ENCODE measurements around the gene DAZAP1.
"Not testable (repeated sequence)": the region's sequence is repeated elsewhere in the genome, so short reads cannot be mapped to it uniquely, and the experiment has no call there.

DAZAP1 gene

DNA sequence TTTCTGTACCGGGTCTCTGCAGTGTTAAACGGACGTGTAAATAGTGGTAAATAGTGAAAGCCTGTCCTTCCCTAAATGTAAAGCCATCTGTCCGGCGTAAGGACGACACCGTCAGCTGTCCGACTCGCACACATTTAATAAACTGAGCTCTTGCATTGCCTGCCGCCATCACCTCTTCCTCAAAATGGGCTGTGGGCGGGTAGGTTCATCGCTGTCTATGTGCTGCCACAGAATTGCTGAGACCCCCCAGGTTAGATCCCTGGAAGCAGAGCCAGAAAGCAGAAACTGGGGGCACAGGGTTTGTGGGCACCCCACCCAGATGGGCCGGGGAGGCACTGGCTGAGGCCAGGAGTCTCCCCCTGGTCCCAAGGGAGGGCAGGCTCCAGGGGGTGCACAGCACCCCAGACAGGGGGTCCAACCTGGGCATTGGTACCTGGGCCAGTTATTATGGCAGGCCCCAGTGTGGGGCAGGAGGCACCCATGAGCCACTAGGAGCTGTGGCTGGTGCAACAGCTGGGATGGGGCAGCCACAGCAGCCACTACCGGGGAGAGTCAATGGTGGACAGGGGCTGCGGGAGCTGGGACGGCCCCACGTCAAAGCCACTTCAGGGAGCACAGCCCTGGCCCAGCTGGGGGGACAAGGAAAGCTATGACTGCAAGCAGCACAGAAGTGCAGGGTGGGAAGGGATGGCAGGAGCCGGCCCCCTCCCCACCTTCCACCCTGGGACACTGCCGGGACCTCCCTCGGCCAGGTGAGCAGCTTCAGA, 65.9 kb downstream of the DAZAP1 start:
- no peak for DNase-seq (ENCODE audit: low spot score)

DNA sequence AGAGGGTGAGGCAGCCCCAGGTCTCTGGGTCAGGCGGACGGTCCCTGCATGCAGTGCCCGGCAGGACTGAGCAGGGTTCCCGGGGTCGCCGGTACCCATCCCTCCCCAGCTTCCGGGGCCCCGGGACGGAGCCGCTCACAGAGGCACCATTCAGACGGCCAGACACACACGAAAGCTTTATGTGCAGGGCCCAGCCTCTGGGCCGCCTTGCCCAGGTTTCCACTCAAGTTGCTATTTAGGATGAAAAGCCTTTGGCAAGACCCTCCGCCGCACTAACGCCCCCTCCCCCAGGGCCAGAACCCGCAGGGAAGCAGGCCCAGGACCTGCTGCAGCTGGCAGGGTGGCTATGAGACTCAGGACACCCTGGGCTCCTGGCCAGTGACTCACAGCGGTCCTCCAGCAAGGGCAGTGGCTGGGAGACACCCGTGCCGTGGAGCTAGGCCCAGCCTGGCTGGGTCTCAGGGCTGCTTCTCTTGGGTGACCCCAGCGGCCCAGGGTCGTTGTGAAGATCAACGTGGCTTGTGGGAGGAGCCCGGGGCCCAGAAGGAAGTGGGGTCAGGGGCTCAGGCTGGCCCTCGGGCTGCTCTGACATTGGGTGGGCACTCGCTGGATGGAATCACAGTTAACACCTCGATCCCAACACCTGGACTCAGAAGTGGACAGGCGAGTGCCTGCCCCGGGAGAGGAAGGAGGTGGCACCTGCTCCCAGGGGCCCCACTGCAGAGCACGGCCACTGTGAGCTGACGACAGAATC, 66.8 kb downstream of the DAZAP1 start:
- no peak for DNase-seq (ENCODE audit: low spot score)

DNA sequence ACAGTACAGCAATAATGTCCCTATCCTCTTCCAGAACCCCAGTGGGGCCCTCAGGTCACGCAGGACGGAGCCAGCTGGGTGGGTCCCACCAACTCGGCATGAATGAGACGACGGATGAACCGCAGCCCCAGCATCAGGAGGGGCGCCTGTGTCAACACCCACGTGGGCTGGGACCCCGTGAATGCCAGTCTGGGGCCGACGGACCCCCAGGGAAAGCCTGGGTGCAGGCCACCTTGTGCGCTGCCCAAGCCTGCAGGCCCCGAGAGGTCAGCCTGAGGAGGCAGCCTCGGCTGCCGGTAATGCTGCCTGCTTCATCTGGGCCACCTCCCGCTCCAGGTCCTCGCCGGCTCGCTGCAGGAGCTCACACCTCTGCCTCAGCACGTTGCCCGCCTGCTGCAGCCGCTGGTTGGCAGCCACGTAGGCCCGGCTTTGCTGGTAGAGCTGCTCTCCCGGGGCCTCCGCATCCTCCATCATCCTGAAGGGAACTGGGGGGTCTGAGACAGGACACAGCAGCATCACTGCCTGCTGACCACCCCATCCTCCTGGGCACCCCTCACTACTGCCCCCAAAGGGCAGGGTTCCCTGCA, 67.5 kb downstream of the DAZAP1 start:
- no peak for DNase-seq (ENCODE audit: low spot score)

DNA sequence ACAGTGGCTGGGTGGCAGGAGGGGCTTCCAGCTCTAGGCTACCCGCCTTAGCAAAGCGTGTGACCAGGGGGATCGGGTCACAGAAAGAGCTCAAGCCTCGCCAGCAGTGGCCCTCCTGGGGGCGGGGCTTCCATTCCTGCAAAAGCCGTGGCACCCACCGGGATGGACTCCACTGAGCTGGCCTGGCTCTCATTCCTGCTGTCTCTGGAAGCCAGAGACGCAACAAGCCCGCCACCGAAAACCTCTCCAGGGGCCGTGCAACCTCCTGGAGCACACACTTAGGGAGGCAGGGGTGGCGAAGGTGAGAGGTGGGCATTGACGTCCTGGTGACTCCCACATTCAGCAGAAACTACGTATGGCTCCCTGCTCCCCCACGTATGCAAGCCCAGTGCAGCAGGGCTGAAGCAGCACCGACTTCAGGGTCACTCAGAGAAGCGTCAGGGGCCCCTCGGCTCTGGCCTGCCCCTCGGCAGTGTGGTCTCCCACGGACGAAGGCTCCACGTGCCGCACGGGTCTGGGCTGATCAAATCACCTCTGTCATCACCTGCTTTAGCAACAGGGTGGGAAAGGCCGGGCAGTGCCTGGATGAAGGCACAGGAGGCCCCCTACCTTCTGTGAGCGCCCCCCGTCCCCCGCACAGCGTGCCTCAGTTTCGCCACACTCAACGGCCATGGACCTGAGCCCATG, 68.5 kb downstream of the DAZAP1 start:
- DNase-seq (ENCODE audit: low spot score) = no peak

DNA sequence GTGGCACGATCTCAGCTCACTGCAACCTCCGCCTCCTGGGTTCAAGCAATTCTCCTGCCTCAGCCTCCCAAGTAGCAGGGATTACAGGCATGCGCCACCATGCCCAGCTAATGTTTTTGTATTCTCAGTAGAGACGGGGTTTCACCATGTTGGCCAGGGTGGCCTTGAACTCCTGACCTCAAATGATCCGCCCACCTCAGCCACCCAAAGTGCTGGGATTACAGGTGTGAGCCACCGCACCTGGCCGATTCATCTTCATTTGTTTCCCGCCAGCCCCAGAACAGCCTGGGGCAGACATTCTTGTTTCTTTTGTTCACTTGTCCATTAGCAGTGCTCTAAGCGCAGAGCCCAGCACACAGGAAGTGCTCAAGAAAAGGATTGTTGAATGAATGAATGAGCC, 69.7 kb downstream of the DAZAP1 start:
- DNase-seq (ENCODE audit: low spot score) = not testable (repeated sequence)

DNA sequence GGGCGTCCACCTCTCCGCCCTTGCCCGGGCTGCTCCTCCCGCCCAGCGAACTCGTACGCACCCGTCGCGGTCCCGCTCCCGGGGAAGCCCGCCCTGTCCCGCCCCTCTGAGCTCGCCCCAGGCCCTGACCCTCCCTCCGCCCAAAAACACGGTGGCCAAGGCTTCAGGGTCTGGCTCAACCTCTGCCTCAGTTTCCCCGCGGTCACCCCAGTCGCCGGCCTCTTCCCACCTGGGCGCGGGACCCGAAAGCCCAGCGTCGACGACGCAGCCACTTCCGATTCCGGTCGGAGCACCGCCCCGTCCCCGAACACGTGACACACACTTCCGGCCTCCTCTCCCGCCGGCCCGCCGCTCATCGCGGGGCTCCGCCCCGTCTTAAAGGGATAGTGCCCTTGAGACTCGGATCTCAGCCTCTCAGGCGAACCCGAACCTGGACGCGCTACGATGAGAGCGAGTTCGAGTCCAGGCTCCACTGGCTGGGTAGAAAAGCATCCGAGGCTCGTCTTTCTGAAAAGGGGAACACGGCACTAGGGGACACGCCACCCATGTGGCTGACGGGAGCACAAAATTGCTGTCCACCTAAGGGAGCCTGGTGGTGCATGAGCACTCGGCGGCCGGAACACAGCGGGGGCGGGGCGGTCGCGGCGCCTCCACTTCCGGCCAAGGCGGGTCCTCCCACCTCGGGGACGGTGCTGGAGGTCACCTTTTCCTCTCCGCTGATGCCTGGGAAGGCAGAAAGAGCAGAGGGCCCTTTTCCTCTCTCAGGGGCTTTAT, 71.7 kb downstream of the DAZAP1 start, which contains the start of gene C19orf25:
C19orf25 (minus strand) TSS at position 282 of the 774 bp plus-strand sequence. CDS start 312 bp downstream, outside the sequence.
- peak; percentile 97 for DNase-seq (ENCODE audit: low spot score)

DNA sequence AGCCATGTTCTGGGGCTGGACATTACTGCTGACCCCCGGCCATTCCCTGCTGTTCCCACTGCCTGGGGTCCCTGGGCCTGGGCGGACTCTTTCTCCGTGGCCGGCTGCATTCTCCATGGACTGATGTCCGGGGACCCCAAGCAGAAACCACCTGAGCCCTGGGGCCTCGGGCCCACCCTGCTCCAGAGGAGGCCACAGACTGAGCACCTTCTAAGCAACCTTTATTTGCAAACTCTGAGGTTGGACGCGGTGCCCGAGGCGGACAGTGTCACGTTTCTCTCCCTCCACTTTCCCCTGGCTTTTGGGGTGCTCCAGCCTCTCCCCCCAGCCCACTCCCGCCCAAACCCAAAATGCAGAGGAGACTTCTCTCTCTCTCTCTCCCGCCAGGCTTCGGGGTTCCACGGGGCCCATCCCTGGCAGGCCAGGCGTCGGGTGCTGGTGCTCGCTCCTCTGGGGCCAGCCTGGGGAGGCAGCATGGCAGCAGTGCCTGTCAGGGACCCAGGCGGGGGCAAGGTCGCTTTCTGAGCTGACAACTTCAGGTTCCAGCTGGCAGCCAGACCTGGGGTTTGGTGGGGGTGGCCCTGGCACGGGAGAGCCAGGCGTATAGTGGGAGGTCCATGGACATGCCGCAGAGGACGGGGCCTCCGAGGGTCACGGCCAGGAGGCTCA, 74.0 kb downstream of the DAZAP1 start:
- no peak for DNase-seq (ENCODE audit: low spot score)

DNA sequence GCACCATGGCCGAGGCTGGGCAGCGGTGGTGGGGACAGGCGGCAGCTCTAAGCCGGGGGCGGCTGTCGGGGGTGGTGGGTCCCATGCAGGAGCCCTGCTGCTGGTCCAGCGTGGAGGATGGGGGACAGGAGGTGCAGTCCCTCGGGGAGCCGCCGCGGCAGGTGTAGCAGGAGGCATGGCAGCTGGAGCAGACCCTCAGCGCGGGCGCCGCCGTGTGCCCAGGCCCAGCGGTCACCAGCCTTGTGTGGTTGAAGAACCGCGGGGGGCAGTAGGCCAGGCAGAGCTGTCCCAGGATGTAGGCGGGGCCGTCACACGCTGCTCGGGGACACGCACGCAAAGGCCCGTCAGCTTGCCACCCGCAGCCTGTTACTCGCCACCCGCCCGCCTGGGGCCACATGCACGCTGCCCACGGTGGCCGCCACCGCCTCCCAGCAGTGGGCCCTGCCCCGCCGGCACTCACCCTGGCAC, 74.5 kb downstream of the DAZAP1 start:
- no peak for DNase-seq (ENCODE audit: low spot score)

DNA sequence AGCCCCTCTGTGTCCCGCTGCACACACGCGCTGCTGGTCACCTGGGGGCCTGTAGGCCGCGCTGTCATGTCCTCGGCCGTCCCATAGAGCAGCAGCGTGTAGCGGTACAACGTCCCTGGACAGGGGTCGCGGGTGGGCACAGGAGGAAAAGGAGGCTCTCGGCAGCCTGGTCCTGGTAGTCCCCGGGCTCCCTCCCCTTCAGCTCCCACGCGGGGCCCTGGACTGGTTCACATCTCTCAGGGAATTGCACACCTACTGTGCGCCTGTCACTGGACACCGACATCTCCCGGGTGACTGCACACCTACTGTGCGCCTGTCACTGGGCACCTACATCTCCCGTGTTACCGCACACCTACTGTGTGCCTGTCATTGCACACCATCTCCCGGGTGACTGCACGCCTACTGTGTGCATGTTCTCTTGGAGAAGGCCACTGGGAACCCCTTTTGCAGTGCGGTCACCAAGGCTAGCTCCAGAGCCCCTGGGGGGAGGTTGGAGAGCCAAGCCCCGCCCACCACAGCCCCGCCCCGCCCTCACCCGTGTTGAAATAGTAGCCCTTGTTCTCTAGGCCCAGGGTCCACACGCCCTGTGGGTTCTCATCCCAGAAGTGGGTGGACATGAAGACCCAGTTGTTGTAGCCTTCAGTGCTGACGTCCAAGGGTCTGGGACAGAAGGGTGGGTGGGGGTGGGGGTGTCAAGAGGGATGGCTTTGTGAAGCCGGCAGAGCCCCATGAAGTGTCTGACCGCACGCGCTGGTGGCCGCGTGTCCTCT, 75.2 kb downstream of the DAZAP1 start:
- DNase-seq (ENCODE audit: low spot score) = no peak

DNA sequence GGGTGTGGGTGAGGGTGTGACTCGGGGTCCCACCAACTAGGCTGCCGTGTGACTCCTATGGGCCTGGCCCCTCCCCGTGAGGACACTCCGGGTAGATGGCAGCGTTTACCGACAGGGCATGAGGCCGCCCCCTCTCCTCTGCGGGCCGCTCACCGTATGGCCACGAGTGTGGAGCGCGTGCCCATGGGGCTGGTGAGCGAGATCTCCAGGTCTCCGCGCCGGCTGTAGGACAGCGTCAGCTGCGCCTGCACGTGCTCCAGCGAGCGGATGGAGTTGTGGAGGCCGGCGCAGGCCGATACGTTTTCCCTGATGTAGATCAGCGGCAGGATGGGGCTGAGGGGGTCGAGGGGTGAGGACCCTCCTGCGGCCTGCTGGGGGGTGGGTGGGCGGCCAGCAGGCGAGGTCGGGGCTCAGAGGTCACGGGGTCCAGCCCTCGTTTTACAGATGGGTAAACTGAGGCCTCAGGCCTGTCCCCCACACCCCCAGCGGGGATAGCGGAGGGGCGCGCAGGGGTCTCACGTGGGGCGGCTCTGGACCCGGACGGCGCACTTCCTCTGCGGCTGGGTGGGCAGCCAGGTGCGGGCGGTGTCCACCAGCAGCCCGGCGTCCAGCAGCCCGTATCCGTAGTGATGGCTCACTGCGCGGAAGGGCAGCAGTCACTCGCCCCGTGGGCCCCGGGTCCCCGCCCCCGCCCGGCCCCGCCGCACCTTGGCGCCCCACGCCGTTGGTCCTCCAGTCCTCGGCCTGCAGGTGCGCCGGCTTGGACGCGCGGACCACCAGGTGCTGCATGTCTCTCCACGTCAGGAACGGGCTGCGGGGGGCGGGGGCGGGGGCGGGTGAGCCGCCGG, 76.0 kb downstream of the DAZAP1 start:
- DNase-seq (ENCODE audit: low spot score) = no peak

DNA sequence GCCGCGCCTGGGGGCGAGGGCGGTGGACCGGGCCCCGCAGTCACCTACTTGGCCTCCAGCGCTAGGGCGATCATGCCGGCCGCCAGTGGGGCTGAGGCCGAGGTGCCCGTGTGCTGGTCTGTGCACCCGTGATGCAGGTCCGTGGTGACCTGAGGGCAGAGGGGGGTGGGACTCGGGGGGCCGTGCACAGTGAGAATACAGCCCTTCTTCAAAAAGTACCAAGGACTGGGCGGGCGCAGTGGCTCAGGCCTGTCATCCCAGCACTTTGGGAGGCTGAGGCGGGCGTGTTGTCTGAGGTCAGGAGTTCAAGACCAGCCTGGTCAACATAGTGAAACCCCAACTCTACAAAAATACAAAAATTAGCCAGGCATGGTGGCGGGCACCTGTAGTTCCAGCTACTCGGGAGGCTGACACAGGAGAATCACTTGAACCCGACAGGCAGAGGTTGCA, 76.6 kb downstream of the DAZAP1 start:
- DNase-seq (ENCODE audit: low spot score) = no peak

Data from ecto neural progenitor cell (in vitro differentiated cells).